Parathyroid adenoma (tissue), 2 donors: ENCODE data around the gene FAM181A.

Source experiments
- H2AFZ ChIP-seq: fragments of 300-600 bp; sonication (generic); one replicate; pipeline ENCODE4 v1.7.0; 2017; ENCODE audit warnings: antibody characterized with exemption, mild to moderate bottlenecking
- H3K27ac ChIP-seq: fragments of 300-600 bp; sonication (generic); one replicate; pipeline ENCODE4 v1.7.0; 2017
- H3K27me3 ChIP-seq: fragments of 300-600 bp; sonication (generic); one replicate; pipeline ENCODE4 v1.7.0; 2017; ENCODE audit warnings: low read length; ENCODE audit not compliant: control insufficient read depth, insufficient read depth
- H3K36me3 ChIP-seq: fragments of 300-600 bp; sonication (generic); one replicate; pipeline ENCODE4 v1.7.0; 2017; ENCODE audit warnings: low read length; ENCODE audit not compliant: control insufficient read depth, insufficient read depth
- H3K4me1 ChIP-seq: fragments of 300-600 bp; sonication (generic); one replicate; pipeline ENCODE4 v1.7.0; 2017; ENCODE audit warnings: control low read depth
- H3K4me2 ChIP-seq: fragments of 300-600 bp; sonication (generic); one replicate; pipeline ENCODE4 v1.7.0; 2017; ENCODE audit warnings: low read length
- H3K4me3 ChIP-seq: fragments of 300-600 bp; sonication (generic); one replicate; pipeline ENCODE4 v1.7.0; 2017; ENCODE audit warnings: low read depth, low read length
- H3K79me2 ChIP-seq: fragments of 300-600 bp; sonication (generic); one replicate; pipeline ENCODE4 v1.7.0; 2017; ENCODE audit warnings: control low read depth
- H3K9ac ChIP-seq: fragments of 300-600 bp; sonication (generic); one replicate; pipeline ENCODE4 v1.7.0; 2017; ENCODE audit warnings: mild to moderate bottlenecking
- H3K9me3 ChIP-seq: fragments of 300-600 bp; sonication (generic); one replicate; pipeline ENCODE4 v1.7.0; 2017; ENCODE audit warnings: low read length; ENCODE audit not compliant: control insufficient read depth
- CTCF ChIP-seq: fragments of 300-600 bp; sonication (generic); IDR thresholded peaks from one replicate; pipeline ENCODE4 v1.7.0; 2017; ENCODE audit warnings: antibody characterized with exemption, mild to moderate bottlenecking
- donor health status: primary hyperparathyroidism.

Gene FAM181A

GRCh38 chr14:93976477-93977057, 49.4 kb downstream of the FAM181A start, which contains the start of gene ASB2:
Gene ASB2 (minus strand): TSS chr14:93976570. CDS start chr14:93964539, 12,031 bp downstream.
- Histone ChIP-seq H3K4me2 (no peak within 1 kb of the TSS), H3K4me1 (no peaks in the 10 kb centered on the region), H3K9me3 (no peaks in the 10 kb centered on the region), H3K9ac (no peak within 1 kb of the TSS), H3K79me2 (no peaks in the 10 kb centered on the region), H3K36me3 (no peaks in the 10 kb centered on the region), H2AFZ (no peak within 1 kb of the TSS), H3K4me3 (no peak within 1 kb of the TSS), H3K27me3 (no peaks in the 10 kb centered on the region), H3K27ac (no peak within 1 kb of the TSS)
- TF ChIP-seq CTCF, result no peak

DNA sequence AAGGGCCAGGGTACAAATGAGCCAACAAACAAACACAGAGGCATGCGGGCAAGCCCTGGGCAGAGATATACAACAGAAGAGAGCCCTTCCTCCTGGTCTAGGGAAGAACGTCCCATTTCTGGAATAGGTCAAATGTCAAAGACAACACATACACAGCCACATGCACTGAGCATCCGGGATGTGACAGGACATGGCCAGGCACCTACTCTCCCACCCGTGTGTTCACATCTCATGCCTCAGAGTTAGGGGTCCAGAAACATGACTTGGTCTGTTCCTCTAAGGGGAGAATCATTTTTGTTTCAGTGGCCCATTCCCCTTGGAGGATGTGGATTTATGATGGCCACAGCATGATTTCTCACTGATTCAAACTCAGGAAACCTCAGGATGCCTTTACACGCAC, 50.0 kb downstream of the FAM181A start:
- H3K27ac ChIP-seq, result no peak overlapping the region
- H3K4me2 ChIP-seq, result no peak overlapping the region
- no peaks in the 10 kb centered on the region for H3K36me3 ChIP-seq
- H3K4me3 ChIP-seq, result no peak overlapping the region
- no peaks in the 10 kb centered on the region for H3K27me3 ChIP-seq
- H2AFZ ChIP-seq, result no peak overlapping the region
- H3K9ac ChIP-seq, result no peak overlapping the region
- TF ChIP-seq CTCF, result no peak
- no peaks in the 10 kb centered on the region for H3K4me1 ChIP-seq
- no peaks in the 10 kb centered on the region for H3K79me2 ChIP-seq
- no peaks in the 10 kb centered on the region for H3K9me3 ChIP-seq

- Histone ChIP-seq H3K4me1 (no peaks in the 10 kb centered on the region), H2AFZ (no peak overlapping the region), H3K4me3 (no peak overlapping the region), H3K27ac (no peak overlapping the region), H3K9ac (no peak overlapping the region), H3K4me2 (no peak overlapping the region), H3K79me2 (no peaks in the 10 kb centered on the region), H3K27me3 (no peaks in the 10 kb centered on the region), H3K9me3 (no peaks in the 10 kb centered on the region), H3K36me3 (no peaks in the 10 kb centered on the region)
- no peak for TF ChIP-seq CTCF
Measured at GRCh38 chr14:93977790-93978581, 50.8 kb downstream of the FAM181A start.

GRCh38 chr14:93978735-93979134, 51.6 kb downstream of the FAM181A start:
- Histone ChIP-seq H3K79me2 (no peaks in the 10 kb centered on the region), H2AFZ (no peak overlapping the region), H3K27me3 (no peaks in the 10 kb centered on the region), H3K4me1 (no peaks in the 10 kb centered on the region), H3K27ac (no peak overlapping the region), H3K36me3 (no peaks in the 10 kb centered on the region), H3K4me3 (no peak overlapping the region), H3K9me3 (no peaks in the 10 kb centered on the region), H3K4me2 (no peak overlapping the region), H3K9ac (no peak overlapping the region)
- TF ChIP-seq CTCF, result no peak
